Activated CD4-positive, alpha-beta memory T cell treated with anti-CD3 and anti-CD28 coated beads for 36 hours (primary cell): Measurements from ENCODE around the gene MEGF6. TPM values are rescaled to one million over a fixed set of nuclear protein-coding genes. Genes with fewer than 3 reads are reported as not detected.
A peak's percentile ranks its signal among the peaks of the same experiment; 100 is the strongest.

Experiments
- CTCF ChIA-PET: fragments of 350-600 bp; sonication (Branson Sonifier 250); formaldehyde crosslinking; loops from one replicate; lab custom pipeline; 2021; ENCODE audit warnings: antibody characterized with exemption, inconsistent platforms; lab: Charles Lee
- POLR2A ChIA-PET: fragments of 350-600 bp; sonication (Branson Sonifier 250); formaldehyde crosslinking; loops from one replicate; lab custom pipeline; 2021; ENCODE audit warnings: antibody characterized with exemption; lab: Charles Lee
- DNase-seq: peaks from one replicate; pipeline ENCODE4 v3.0.0-alpha.2; 2020
- H3K27ac Mint-ChIP-seq: one replicate; pipeline ENCODE4 v1.8.0; 2021; ENCODE audit warnings: mixed read lengths
- H3K27me3 Mint-ChIP-seq: one replicate; pipeline ENCODE4 v1.8.0; 2021; ENCODE audit warnings: mixed read lengths
- H3K36me3 Mint-ChIP-seq: one replicate; pipeline ENCODE4 v1.8.0; 2021; ENCODE audit warnings: mixed read lengths
- H3K4me1 Mint-ChIP-seq: one replicate; pipeline ENCODE4 v1.8.0; 2021; ENCODE audit warnings: low read depth, mixed read lengths
- H3K4me3 Mint-ChIP-seq: one replicate; pipeline ENCODE4 v1.8.0; 2021; ENCODE audit warnings: mild to moderate bottlenecking, mixed read lengths
- H3K9me3 Mint-ChIP-seq: one replicate; pipeline ENCODE4 v1.8.0; 2021; ENCODE audit warnings: mixed read lengths
- intact Hi-C: fragments of 100-400 bp; cut with micrococcal nuclease; formaldehyde crosslinking; loops from one replicate; pipeline ENCODE4 v1.15.1; 2023
- total RNA-seq, 2 experiments: library from RNA; stranded (reverse); gene quantifications; one replicate each; pipeline ENCODE4 v1.2.3, GENCODE V29; 2021

The MEGF6 gene, protein sequence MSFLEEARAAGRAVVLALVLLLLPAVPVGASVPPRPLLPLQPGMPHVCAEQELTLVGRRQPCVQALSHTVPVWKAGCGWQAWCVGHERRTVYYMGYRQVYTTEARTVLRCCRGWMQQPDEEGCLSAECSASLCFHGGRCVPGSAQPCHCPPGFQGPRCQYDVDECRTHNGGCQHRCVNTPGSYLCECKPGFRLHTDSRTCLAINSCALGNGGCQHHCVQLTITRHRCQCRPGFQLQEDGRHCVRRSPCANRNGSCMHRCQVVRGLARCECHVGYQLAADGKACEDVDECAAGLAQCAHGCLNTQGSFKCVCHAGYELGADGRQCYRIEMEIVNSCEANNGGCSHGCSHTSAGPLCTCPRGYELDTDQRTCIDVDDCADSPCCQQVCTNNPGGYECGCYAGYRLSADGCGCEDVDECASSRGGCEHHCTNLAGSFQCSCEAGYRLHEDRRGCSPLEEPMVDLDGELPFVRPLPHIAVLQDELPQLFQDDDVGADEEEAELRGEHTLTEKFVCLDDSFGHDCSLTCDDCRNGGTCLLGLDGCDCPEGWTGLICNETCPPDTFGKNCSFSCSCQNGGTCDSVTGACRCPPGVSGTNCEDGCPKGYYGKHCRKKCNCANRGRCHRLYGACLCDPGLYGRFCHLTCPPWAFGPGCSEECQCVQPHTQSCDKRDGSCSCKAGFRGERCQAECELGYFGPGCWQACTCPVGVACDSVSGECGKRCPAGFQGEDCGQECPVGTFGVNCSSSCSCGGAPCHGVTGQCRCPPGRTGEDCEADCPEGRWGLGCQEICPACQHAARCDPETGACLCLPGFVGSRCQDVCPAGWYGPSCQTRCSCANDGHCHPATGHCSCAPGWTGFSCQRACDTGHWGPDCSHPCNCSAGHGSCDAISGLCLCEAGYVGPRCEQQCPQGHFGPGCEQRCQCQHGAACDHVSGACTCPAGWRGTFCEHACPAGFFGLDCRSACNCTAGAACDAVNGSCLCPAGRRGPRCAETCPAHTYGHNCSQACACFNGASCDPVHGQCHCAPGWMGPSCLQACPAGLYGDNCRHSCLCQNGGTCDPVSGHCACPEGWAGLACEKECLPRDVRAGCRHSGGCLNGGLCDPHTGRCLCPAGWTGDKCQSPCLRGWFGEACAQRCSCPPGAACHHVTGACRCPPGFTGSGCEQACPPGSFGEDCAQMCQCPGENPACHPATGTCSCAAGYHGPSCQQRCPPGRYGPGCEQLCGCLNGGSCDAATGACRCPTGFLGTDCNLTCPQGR (N-terminal part only)
- total RNA-seq: 1 to 10 TPM; 6.8 to 9.8 TPM

DNA sequence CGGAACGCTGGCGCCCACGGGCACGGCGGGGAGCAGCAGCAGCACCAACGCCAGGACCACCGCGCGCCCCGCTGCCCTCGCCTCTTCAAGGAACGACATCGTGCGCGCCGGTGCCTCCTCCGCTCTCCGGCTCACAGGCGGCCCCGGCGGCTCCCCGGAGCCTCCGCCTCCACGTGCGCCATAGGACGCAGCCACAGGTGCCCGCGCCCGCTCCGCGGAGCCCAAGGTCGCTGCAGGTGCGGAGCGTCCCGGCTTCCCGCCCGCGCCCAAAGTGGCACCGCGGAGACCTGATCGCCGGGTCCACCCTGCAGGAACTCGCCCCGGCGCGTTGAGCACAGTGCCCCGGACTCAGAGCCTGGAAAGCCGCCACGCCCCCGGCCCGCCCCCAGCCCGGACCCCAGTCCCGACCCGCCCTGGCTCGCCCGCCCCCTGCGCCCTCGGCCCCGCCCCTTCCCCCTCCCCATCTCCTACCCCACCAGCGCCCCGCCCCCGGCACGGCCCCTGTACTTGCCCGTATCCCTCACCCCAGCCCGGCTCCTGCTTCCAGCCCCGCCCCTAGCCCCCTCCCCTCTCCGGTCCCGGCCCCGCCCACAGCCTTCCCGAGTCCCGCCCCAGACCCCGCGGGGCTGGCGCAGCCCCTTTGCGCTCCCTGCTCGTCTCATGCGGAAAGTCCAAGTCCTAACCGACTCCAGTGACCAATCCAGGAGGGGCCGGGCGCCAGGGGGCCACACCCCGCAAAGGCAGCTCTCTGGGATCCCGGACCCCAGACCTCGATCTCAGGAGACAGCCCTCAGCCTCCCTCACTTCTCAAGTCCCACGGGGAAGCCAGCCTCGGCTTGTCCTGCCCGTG lies at the start of gene MEGF6:
TSS of gene MEGF6 (minus strand) at position 339 of the 850 bp plus-strand sequence. CDS start at position 99, 240 bp downstream.
- POLR2A ChIA-PET: no interaction called here

DNA sequence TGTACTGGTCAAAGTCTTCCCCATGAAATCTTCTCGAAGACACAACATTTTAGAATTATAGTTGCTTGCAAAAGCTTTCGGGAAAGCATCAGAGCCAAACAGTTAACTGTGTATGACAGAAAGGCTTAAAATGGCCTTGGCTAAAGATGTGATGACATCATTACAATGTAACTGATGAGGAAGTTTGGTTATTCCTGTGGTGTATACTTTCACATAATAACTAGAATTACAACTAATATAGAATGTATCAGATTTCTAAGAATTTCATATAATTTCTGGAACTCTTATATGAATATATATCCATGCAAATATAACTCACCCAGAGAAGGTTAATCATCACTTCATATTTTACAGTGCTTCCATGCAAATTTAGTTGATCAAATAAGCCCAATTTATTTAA lies 49.4 kb upstream of the MEGF6 start:
- ChIA-PET POLR2A (no interaction called here), CTCF (no interaction called here)
- peaks cover 21% of the 10 kb centered on the region for H3K27me3 Mint-ChIP-seq
- intact Hi-C loops: no loop called here
- no peak for DNase-seq
- H3K4me1 Mint-ChIP-seq: peaks cover 13% of the 10 kb centered on the region
- no peak overlapping the region for H3K27ac Mint-ChIP-seq
- H3K36me3 Mint-ChIP-seq: no peaks in the 10 kb centered on the region
- no peaks in the 10 kb centered on the region for H3K9me3 Mint-ChIP-seq
- no peak overlapping the region for H3K4me3 Mint-ChIP-seq

More for the DNA sequence above, at the start of gene MEGF6:
- Mint-ChIP-seq H3K4me3 (peak within 1 kb of the TSS; percentile 52), H3K4me1 (peaks cover 7% of the 10 kb centered on the region), H3K9me3 (no peaks in the 10 kb centered on the region), H3K27ac (no peak within 1 kb of the TSS), H3K36me3 (no peaks in the 10 kb centered on the region), H3K27me3 (peaks cover 16% of the 10 kb centered on the region)
- CTCF ChIA-PET: no interaction called here
- intact Hi-C loops: no loop called here
- peak; percentile 63 for DNase-seq

DNA sequence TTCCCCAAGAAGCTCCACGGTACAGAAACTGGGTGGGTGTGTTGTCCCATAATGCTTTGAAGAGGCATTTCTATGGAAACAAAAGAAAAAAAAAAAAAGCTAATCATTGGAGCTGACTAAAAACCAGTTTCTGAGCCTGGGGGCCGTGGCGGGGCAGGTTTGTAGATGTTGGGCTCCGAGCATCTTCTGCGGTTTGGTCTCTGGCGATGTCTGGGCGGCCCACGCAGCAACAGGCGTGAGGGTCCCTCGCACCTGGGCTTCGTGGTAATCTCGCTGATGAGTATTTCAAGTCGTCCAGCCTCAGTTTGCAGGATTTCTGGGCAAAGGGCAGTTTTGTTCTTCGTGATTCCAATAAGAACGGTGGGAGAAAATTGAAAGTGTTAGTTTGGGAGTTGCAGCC lies 47.8 kb upstream of the MEGF6 start:
- intact Hi-C loops: loop anchor here (10.0 kb wide), 1 partner anchor 246 kb away; the partner anchor contains the start of gene C1orf174
- H3K27ac Mint-ChIP-seq: no peak overlapping the region
- ChIA-PET CTCF (no interaction called here), POLR2A (no interaction called here)
- H3K36me3 Mint-ChIP-seq: no peaks in the 10 kb centered on the region
- DNase-seq: no peak
- H3K4me1 Mint-ChIP-seq: peaks cover 13% of the 10 kb centered on the region
- no peak overlapping the region for H3K4me3 Mint-ChIP-seq
- H3K9me3 Mint-ChIP-seq: no peaks in the 10 kb centered on the region
- peaks cover 31% of the 10 kb centered on the region for H3K27me3 Mint-ChIP-seq

DNA sequence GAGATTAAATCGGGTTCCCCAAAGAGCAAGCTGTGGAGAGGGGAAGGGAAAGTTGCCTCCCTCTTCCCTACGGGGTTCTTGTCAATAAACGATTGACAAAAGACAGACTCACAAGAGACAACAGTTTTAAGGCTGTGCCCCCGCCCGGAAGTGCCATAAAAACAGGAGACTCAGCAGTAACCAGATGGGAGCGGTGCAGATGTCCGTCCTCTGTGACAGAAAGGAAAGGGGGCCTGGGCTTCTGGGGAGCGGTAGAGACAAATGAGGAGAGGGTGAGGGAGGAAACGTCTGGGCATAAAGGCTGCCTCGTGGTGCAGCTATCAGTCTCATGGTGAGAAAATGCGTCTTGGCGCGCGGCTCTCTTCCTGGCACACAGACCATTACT lies 46.9 kb upstream of the MEGF6 start:
- intact Hi-C loops: loop anchor here (10.0 kb wide), 1 partner anchor 247 kb away; the partner anchor contains the start of gene C1orf174

DNA sequence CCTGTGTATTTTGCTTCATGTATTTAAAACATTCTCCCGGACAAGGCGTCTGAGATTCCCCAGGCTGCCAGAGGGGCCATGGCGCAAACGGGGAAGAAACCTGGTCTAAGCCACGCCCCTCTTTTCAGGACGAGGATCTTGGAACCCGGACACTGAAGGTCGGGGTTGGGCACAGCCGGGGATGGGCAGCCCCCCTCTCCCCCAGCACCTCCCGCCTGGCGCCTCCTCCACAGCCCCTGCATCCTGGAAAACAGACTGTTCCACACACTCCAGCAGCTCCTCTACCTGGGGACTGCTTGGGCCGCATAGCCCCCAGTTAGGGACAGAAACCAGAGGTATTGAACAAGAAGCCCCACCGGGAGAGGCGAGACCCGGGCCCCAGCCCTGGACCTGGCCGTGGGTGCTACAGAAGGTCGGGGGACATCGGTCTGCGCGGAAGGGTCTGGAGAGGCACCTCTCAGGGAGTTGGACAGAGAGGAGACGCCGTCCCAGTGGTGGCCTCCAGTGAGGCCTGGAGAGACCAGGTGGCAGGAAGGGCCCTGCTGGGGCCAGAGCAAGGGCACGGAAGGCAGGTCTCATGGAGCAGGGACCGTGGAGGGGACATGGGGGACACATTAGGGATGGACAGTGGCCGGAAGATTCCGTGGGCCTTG lies 46.4 kb upstream of the MEGF6 start:
- Mint-ChIP-seq H3K27ac (no peak overlapping the region), H3K27me3 (peaks cover 42% of the 10 kb centered on the region), H3K4me3 (no peak overlapping the region), H3K4me1 (peaks cover 13% of the 10 kb centered on the region), H3K36me3 (no peaks in the 10 kb centered on the region), H3K9me3 (no peaks in the 10 kb centered on the region)
- DNase-seq: no peak
- ChIA-PET POLR2A (no interaction called here), CTCF (no interaction called here)
- intact Hi-C loops: loop anchor here (10.0 kb wide), 1 partner anchor 247 kb away; the partner anchor contains the start of gene C1orf174

More for the DNA sequence above, 46.9 kb upstream of the MEGF6 start:
- ChIA-PET POLR2A (no interaction called here), CTCF (no interaction called here)
- H3K9me3 Mint-ChIP-seq: no peaks in the 10 kb centered on the region
- no peak for DNase-seq
- peaks cover 13% of the 10 kb centered on the region for H3K4me1 Mint-ChIP-seq
- H3K4me3 Mint-ChIP-seq: no peak overlapping the region
- H3K27me3 Mint-ChIP-seq: peaks cover 40% of the 10 kb centered on the region
- H3K27ac Mint-ChIP-seq: no peak overlapping the region
- no peaks in the 10 kb centered on the region for H3K36me3 Mint-ChIP-seq

DNA sequence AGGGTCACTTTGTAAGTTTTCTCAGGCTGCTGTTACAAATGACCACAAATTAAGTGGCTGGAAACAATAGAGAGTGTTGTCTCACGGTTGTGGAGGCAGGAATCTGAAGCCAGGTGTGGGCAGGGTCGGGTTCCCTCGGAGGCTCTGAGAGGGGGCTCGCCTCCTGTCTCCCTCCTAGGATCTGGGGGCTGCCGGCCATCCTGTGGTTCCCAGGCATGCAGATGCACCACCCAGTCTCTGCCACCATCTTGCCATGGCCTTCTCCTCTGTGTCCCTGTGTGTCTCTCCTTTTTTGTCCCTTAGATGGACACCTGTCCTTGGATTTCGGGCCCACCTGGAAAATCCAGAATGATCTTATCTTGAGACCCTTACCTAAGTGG lies 45.8 kb upstream of the MEGF6 start:
- H3K4me1 Mint-ChIP-seq: peaks cover 13% of the 10 kb centered on the region
- no peak overlapping the region for H3K27ac Mint-ChIP-seq
- H3K27me3 Mint-ChIP-seq: peaks cover 42% of the 10 kb centered on the region
- H3K36me3 Mint-ChIP-seq: no peaks in the 10 kb centered on the region
- ChIA-PET CTCF (no interaction called here), POLR2A (no interaction called here)
- H3K9me3 Mint-ChIP-seq: no peaks in the 10 kb centered on the region
- DNase-seq: no peak
- H3K4me3 Mint-ChIP-seq: no peak overlapping the region
- intact Hi-C loops: loop anchor here (10.0 kb wide), 1 partner anchor 248 kb away; the partner anchor contains the start of gene C1orf174

DNA sequence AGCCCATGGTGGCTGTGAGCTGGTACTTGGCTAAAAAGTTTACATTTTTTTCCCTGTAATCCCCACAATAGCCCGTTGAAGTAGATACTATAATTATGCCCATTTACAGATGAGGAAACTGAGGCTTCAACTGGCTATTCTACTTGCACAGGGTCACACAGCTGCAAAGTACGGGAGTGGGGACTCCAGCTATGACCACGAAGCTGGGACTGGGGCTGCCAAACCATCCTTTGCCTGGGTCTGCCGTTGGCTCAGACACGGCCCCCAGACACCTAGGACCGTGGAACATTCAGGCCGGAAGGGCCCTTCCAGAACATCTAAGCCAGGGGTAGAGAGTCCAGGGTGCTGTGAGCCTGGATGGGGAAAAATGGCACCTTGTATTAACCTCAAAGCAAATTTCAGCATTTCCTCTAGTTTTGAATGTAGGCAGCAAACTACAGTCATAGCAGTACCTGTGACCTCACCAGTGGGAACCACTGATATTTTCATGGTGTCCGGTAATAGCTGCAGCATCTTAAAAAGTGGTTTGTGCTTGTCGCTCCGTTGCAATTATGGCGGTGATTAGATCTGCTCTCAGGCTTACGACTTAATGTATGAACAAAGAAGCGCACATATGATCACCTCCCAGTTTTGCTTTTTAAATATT lies 45.3 kb upstream of the MEGF6 start:
- CTCF ChIA-PET: no interaction called here
- Mint-ChIP-seq H3K27me3 (peaks cover 42% of the 10 kb centered on the region), H3K27ac (no peak overlapping the region), H3K4me3 (no peak overlapping the region), H3K36me3 (no peaks in the 10 kb centered on the region), H3K9me3 (no peaks in the 10 kb centered on the region), H3K4me1 (peaks cover 13% of the 10 kb centered on the region)
- DNase-seq: peak; percentile 48
- intact Hi-C loops: loop anchor here (10.0 kb wide), 1 partner anchor 248 kb away; the partner anchor contains the start of gene C1orf174
- POLR2A ChIA-PET: no interaction called here

DNA sequence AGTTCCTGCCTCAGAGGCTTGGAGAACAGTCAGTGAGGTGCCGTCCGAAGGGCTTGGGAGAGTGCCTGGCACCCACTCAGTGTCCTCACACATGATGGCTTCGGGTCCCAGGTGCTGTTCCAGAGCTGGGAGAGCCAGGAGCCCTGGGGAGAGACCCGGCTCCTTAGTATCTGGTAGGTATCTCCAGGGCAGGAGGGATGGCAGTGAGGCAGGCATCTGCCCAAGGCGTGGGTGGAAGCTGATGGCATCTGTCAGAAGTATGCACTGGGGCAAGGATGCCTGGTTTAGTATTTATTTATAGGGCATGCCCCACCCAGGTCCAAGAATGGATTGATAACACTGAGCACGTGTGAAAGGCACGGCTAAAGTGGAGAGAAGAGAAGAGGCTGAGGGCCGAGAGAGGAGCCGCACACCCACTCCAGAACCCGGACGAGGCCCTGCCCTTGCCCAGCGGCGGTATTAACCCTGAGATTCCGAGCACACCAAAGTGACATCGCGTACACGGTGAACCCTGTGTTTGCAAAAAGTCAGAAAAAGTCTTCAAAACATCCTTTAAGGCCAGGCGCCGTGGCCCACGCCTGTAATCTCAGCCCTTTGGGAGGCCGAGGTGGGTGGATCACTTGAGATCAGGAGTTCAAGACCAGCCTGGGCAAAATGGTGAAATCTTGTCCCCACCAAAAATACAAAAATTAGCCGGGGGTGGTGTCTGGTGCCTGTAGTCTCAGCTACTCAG lies 43.4 kb upstream of the MEGF6 start:
- no peak for DNase-seq
- POLR2A ChIA-PET: no interaction called here
- peaks cover 51% of the 10 kb centered on the region for H3K27me3 Mint-ChIP-seq
- H3K4me1 Mint-ChIP-seq: peaks cover 20% of the 10 kb centered on the region
- CTCF ChIA-PET: interaction anchor here (1.4 kb wide), 1 partner anchor 35 kb away, joined by 6 read pairs; no protein-coding TSS in a partner anchor
- H3K27ac Mint-ChIP-seq: no peak overlapping the region
- intact Hi-C loops: loop anchor here (5.0 to 10.0 kb wide), 2 partner anchors 143 to 250 kb away; partner anchors contain the start of genes C1orf174 and LRRC47
- no peaks in the 10 kb centered on the region for H3K36me3 Mint-ChIP-seq
- H3K4me3 Mint-ChIP-seq: no peak overlapping the region
- no peaks in the 10 kb centered on the region for H3K9me3 Mint-ChIP-seq

DNA sequence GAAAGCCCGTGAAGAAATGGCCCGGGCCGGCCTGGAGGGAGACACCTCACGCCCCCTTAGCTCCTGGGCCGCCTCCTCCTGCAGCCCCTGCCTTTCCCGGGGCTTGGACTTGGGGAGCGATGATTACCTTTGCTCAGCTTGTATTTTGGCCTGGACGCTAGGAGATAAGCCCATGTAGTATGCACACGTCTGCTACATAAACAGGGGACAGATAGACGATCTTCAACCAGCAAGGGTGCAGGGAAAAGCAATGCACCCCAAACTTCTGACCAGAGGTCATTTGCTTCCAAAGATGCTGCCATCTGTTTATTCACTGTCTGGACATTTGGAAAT lies 41.9 kb upstream of the MEGF6 start:
- H3K9me3 Mint-ChIP-seq: no peaks in the 10 kb centered on the region
- H3K36me3 Mint-ChIP-seq: no peaks in the 10 kb centered on the region
- intact Hi-C loops: loop anchor here (5.0 to 10.0 kb wide), 2 partner anchors 144 to 252 kb away; partner anchors contain the start of genes C1orf174 and LRRC47
- CTCF ChIA-PET: interaction anchor here (1.4 kb wide), 1 partner anchor 34 kb away, joined by 6 read pairs; no protein-coding TSS in a partner anchor
- POLR2A ChIA-PET: no interaction called here
- no peak for DNase-seq
- H3K27ac Mint-ChIP-seq: no peak overlapping the region
- no peak overlapping the region for H3K4me3 Mint-ChIP-seq
- peaks cover 47% of the 10 kb centered on the region for H3K27me3 Mint-ChIP-seq
- peaks cover 31% of the 10 kb centered on the region for H3K4me1 Mint-ChIP-seq
